Gastrocnemius medialis (tissue), 4 donors: Measurements from ENCODE around the gene KRT75.

Experiments used
- CTCF ChIP-seq, 5 experiments: fragments of 450-650 bp in 3 of 5; fragments of 200-600 bp in 2 of 5; sonication (generic) in 2 of 5; IDR thresholded peaks in 4 of 5; conservative IDR thresholded peaks in 1 of 5; 1 replicate in 4 of 5; 2 replicates in 1 of 5; pipeline ENCODE4 v1.5.1; 2016 to 2019; ENCODE audit warnings: antibody characterized with exemption in 5 of 5, mild to moderate bottlenecking in 3 of 5, moderate library complexity in 3 of 5
- POLR2A ChIP-seq, 2 donors: fragments of 450-650 bp; IDR thresholded peaks; one replicate each; pipeline ENCODE4 v1.6.1; 2017; ENCODE audit warnings: antibody characterized with exemption in 2 of 2, mild to moderate bottlenecking in 2 of 2, moderate library complexity in 2 of 2

- no peak for TF ChIP-seq POLR2A (IDR thresholded peaks at IDR 0.05)
- no peak for TF ChIP-seq CTCF (IDR thresholded peaks at IDR 0.05 in 4 of 5, conservative IDR thresholded peaks at IDR 0.05 in 1 of 5)
Observed at GRCh38 chr12:52413782-52414345, 20.3 kb downstream of the KRT75 start.
